SKM-1 (cell line): ENCODE data around the gene ANGPTL3.

ENCODE experiments used
- DNase-seq: peaks from one replicate; lab custom pipeline; 2025; ENCODE audit not compliant: unreplicated experiment; lab: John Stamatoyannopoulos, UW

The ANGPTL3 gene

GRCh38 chr1:62625415-62625814 lies 28.1 kb downstream of the ANGPTL3 start:
- DNase-seq, result no peak

- DNase-seq, result no peak
Measured at GRCh38 chr1:62628506-62628905, 31.2 kb downstream of the ANGPTL3 start.

- DNase-seq, result no peak
Measured at GRCh38 chr1:62637392-62638105, 40.2 kb downstream of the ANGPTL3 start.

GRCh38 chr1:62643283-62643682 lies 46.0 kb downstream of the ANGPTL3 start:
- no peak for DNase-seq

- DNase-seq, result no peak
Measured at GRCh38 chr1:62652387-62652786, 55.1 kb downstream of the ANGPTL3 start.

- DNase-seq, result no peak
Measured at GRCh38 chr1:62654744-62655143, 57.4 kb downstream of the ANGPTL3 start.
